ENCODE data around the gene FERMT2. TPM values are rescaled to one million over a fixed set of nuclear protein-coding genes. Genes with fewer than 3 reads are reported as not detected.

Gene FERMT2
- total RNA-seq, 1 donor from 2014 or later = 125 TPM

DNA sequence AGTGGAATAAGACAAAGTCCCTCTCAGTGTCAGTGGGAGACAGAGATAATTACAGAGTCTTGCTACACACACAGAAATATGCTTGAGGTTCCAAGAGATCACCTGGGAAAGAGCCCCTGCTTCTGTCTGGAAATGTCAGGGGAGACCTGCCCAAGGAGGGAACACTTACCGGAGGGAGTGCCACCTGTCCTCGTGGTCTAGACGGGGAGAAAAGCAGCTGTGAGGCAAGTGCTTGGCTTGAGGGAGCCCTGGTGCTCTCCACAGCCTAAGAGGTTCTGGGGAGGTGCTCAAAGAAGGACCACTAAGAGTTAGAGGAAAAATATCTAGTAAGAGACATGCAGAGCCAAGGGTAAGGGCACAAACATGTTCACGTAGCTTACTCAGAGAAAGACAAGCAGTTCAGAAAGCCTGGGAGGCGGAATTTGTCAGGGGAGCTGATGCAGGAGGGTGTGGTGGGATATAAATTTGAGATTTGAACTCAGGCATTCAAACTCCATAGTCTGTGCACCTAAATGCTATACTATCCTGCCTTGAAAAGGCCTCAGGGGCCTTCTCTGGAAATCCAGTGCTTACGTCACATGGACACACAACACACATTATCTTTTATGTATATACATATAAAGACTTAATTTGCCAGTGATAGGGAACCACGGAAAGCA is 121.2 kb downstream of the FERMT2 start:
- no peak for DNase-seq (ENCODE audit: low spot score)

DNA sequence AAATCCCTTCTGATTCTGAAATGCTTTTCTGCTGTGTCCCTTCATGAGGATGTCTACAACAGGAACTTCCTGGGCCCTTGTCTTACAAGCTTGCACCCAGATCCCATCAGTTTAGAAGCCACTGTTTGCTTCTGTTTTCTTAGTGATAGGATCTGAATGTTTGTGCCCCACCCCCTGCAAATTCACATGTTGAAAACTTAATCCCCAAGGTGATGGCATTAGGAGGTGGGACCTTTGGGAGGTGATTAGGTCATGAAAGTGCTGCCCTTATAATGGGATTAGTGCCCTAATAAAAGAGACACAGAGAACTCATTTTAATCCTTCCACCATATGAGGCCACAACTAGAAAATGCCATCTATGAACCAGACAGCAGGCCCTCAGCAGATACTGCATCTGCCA is 123.4 kb downstream of the FERMT2 start:
- DNase-seq (ENCODE audit: low spot score) = no peak

- DNase-seq (ENCODE audit: low spot score) = no peak
These were observed 125.8 kb downstream of the FERMT2 start for GRCh38 chr14:52825085-52825484.

GRCh38 chr14:52824462-52824861 is 126.4 kb downstream of the FERMT2 start:
- no peak for DNase-seq (ENCODE audit: low spot score)

DNA sequence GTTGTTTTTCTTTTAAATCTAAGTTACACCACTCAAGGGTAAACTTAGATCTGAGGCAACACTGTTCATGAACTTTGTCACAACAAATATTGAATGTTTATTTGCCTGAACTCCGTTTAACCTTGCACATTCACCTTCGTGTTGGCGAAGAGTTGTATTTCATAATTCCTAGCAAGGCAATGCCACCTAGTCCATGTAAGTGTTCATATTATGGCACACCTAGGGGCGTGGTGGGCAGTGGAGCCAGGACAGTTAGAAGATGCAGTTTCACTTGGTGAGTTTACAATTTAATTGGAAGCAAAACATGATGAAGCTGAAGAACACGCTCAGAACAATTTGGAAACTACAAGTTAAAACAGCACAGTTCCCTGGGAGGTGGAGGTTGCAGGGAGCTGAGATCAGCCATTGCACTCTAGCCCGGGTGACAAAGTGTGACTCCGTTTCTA is 129.0 kb downstream of the FERMT2 start:
- DNase-seq (ENCODE audit: low spot score) = no peak

DNA sequence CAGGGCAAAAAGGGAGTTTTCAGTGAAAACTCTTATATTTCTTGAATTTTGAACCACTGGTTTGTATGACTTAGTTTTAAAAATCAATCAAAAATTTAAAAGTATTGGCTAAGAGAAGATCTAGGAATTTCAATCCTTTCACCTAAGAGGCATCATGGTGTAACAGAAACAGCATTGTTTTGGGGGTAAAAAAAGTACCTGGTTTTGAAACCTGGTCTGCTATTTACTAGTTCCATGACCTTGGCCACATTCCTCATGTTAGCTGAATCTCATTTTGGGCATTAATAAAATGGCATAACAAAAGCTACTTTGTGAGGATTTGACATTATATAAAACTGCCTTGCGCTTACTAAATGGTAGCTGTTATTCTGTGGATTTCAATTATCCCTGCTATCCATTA is 142.7 kb downstream of the FERMT2 start:
- no peak for DNase-seq (ENCODE audit: low spot score)

Other genes with a start within 250 kb of the FERMT2 start
- 61.6 TPM for gene PSMC6, start 243.8 kb downstream of the FERMT2 start, total RNA-seq
- 9.0 TPM for gene STYX, start 220.9 kb downstream of the FERMT2 start, total RNA-seq
- gene GNPNAT1, start 159.4 kb downstream of the FERMT2 start, total RNA-seq = 18.9 TPM
- 12.7 TPM for gene DDHD1, start 202.3 kb upstream of the FERMT2 start, total RNA-seq

Data from mucosa of gallbladder (tissue), 1 donor.